HepG2 (cell line): ENCODE results near the gene DQX1. TPM values are rescaled to one million over a fixed set of nuclear protein-coding genes. Genes with fewer than 3 reads are reported as not detected.

Experiments used
- ATAC-seq: fragments of 200-7000 bp; cut with Tn5 transposase; 3 replicates; pipeline ENCODE4 v1.9.1; 2020; ENCODE audit warnings: mild to moderate bottlenecking, moderate library complexity
- BruUV-seq: library from RNA; stranded (reverse); fragments of 400-500 nt; replicated peaks from 2 replicates; lab custom pipeline; 2021; lab: Mats Ljungman, UMichigan
- CTCF ChIA-PET: fragments of 300-600 bp; formaldehyde crosslinking; extraction: SDS; loops from one replicate; lab custom pipeline; 2021; ENCODE audit warnings: low total read pairs, inconsistent platforms, low intra/inter-chr PET ratio; lab: Yijun Ruan, JAX
- POLR2A ChIA-PET: fragments of 350-600 bp; sonication (Branson Sonifier 250); formaldehyde crosslinking; loops from one replicate; lab custom pipeline; 2020; ENCODE audit warnings: antibody characterized with exemption, inconsistent platforms; lab: Yijun Ruan, JAX
- DNase-seq: peaks from one replicate; pipeline ENCODE4 v3.0.0-alpha.2; 2015; ENCODE audit warnings: low spot score
- FAIRE-seq: peaks from 3 replicates; lab custom pipeline; 2011; peaks lifted over from hg19 to GRCh38; lab: Jason Lieb, UNC
- H2AFZ ChIP-seq: one replicate; pipeline ENCODE4 v1.6.1; 2011; ENCODE audit warnings: low read length, inconsistent platforms
- H3K27ac ChIP-seq: fragments of 300-600 bp; 3 replicates; pipeline ENCODE4 v1.8.0; 2011; ENCODE audit warnings: mixed run types, mild to moderate bottlenecking, mixed read lengths, low read length, inconsistent platforms; ENCODE audit not compliant: insufficient read depth; ENCODE audit errors: extremely low read length
- H3K27me3 ChIP-seq, 2 experiments: fragments of 200-600 bp in 1 of 2; 2 replicates in 1 of 2; 3 replicates in 1 of 2; pipeline versions ENCODE4 v1.6.0 to v1.8.0; 2011; ENCODE audit warnings: low read length in 2 of 2, mild to moderate bottlenecking in 2 of 2, moderate library complexity in 2 of 2, inconsistent platforms in 1 of 2; ENCODE audit not compliant: insufficient read depth in 2 of 2, control insufficient read depth in 1 of 2
- H3K36me3 ChIP-seq, 2 experiments: fragments of 200-600 bp in 1 of 2; replicated peaks in 1 of 2; 2 replicates in 1 of 2; 3 replicates in 1 of 2; pipeline versions ENCODE4 v1.5.1 to v1.8.0; 2011; ENCODE audit warnings: low read length in 2 of 2, inconsistent platforms in 1 of 2; ENCODE audit not compliant: insufficient read depth in 2 of 2, control insufficient read depth in 1 of 2
- H3K4me1 ChIP-seq: 2 replicates; pipeline ENCODE4 v1.5.1; 2012; ENCODE audit warnings: low read length, inconsistent platforms; ENCODE audit not compliant: insufficient read depth
- H3K4me2 ChIP-seq: 2 replicates; pipeline ENCODE4 v1.6.0; 2011; ENCODE audit warnings: low read depth, low read length, inconsistent platforms
- H3K4me3 ChIP-seq, 3 experiments: fragments of 200-600 bp in 1 of 3; sonication (generic), shearing (Covaris generic) in 1 of 3; replicated peaks in 1 of 3; 2 replicates each; pipeline ENCODE4 v1.5.1; 2011 to 2016; ENCODE audit warnings: low read length in 3 of 3, inconsistent platforms in 2 of 3, low read depth in 2 of 3, mild to moderate bottlenecking in 2 of 3, control low read depth in 1 of 3, mixed read lengths in 1 of 3; ENCODE audit not compliant: insufficient read depth in 1 of 3
- H3K79me2 ChIP-seq: one replicate; pipeline ENCODE4 v1.6.1; 2011; ENCODE audit warnings: low read length, inconsistent platforms; ENCODE audit not compliant: insufficient read depth
- H3K9ac ChIP-seq: 2 replicates; pipeline ENCODE4 v1.6.0; 2011; ENCODE audit warnings: mild to moderate bottlenecking, low read depth, low read length, inconsistent platforms; ENCODE audit not compliant: insufficient read depth
- H3K9me3 ChIP-seq: 2 replicates; pipeline ENCODE4 v1.5.1; 2012; ENCODE audit warnings: mild to moderate bottlenecking, low read length
- H4K20me1 ChIP-seq: 2 replicates; pipeline ENCODE4 v1.6.0; 2011; ENCODE audit warnings: inconsistent platforms, mild to moderate bottlenecking, low read length, moderate library complexity; ENCODE audit not compliant: insufficient read depth
- ARID2 ChIP-seq: sonication (generic); formaldehyde crosslinking; IDR thresholded peaks from 2 replicates; pipeline ENCODE4 v1.8.1; 2022; ENCODE audit warnings: mild to moderate bottlenecking, missing genetic modification reagents, borderline replicate concordance
- ATM ChIP-seq: fragments of 450-650 bp; IDR thresholded peaks from 2 replicates; pipeline ENCODE4 v1.7.1; 2017; ENCODE audit warnings: mild to moderate bottlenecking, borderline replicate concordance
- DMAP1 ChIP-seq: IDR thresholded peaks from 2 replicates; pipeline ENCODE4 v1.6.1; 2016
- KDM5B ChIP-seq: sonication (generic); formaldehyde crosslinking; IDR thresholded peaks from 2 replicates; pipeline ENCODE4 v1.4.0; 2020; ENCODE audit warnings: missing genetic modification reagents, mild to moderate bottlenecking, borderline replicate concordance
- KDM6A ChIP-seq: IDR thresholded peaks from 2 replicates; pipeline ENCODE4 v1.6.1; 2016; ENCODE audit warnings: low read depth
- MED1 ChIP-seq: sonication (generic); formaldehyde crosslinking; IDR thresholded peaks from 2 replicates; pipeline ENCODE4 v1.4.0; 2020; ENCODE audit warnings: missing genetic modification reagents
- SNAI1 ChIP-seq: sonication (generic); formaldehyde crosslinking; IDR thresholded peaks from 2 replicates; pipeline ENCODE4 v1.5.0; 2020; ENCODE audit warnings: mild to moderate bottlenecking, missing genetic modification reagents, borderline replicate concordance
- SOX13 ChIP-seq, 3 experiments: fragments of 450-650 bp in 1 of 3; sonication (generic) in 1 of 3; formaldehyde crosslinking in 1 of 3; IDR thresholded peaks in 2 of 3; conservative IDR thresholded peaks in 1 of 3; 2 replicates each; pipeline versions ENCODE4 v1.5.0 to v1.6.1; 2016 to 2020; ENCODE audit warnings: antibody characterized with exemption in 1 of 3, mild to moderate bottlenecking in 1 of 3, missing compliant biosample characterization in 1 of 3, missing genetic modification reagents in 1 of 3, moderate library complexity in 1 of 3
- ZNF224 ChIP-seq: sonication (generic); formaldehyde crosslinking; IDR thresholded peaks from 2 replicates; pipeline ENCODE4 v1.5.0; 2020; ENCODE audit warnings: mild to moderate bottlenecking, missing genetic modification reagents
- ZNF317 ChIP-seq: sonication (generic); formaldehyde crosslinking; IDR thresholded peaks from 2 replicates; pipeline ENCODE4 v1.5.0; 2020; ENCODE audit warnings: mild to moderate bottlenecking, missing genetic modification reagents
- ZNF333 ChIP-seq: sonication (generic); formaldehyde crosslinking; IDR thresholded peaks from 2 replicates; pipeline ENCODE4 v1.4.0; 2020; ENCODE audit warnings: mild to moderate bottlenecking, missing genetic modification reagents, borderline replicate concordance
- ZNF543 ChIP-seq: sonication (generic); formaldehyde crosslinking; IDR thresholded peaks from 2 replicates; pipeline ENCODE4 v1.4.0; 2020; ENCODE audit warnings: mild to moderate bottlenecking, missing genetic modification reagents
- ZNF549 ChIP-seq: sonication (generic); formaldehyde crosslinking; IDR thresholded peaks from 2 replicates; pipeline ENCODE4 v1.5.0; 2020; ENCODE audit warnings: missing genetic modification reagents
- ZNF607 ChIP-seq: sonication (generic); formaldehyde crosslinking; IDR thresholded peaks from 2 replicates; pipeline ENCODE4 v1.5.1; 2020; ENCODE audit warnings: missing genetic modification reagents, mild to moderate bottlenecking, borderline replicate concordance
- ZNF749 ChIP-seq: sonication (generic); formaldehyde crosslinking; IDR thresholded peaks from 2 replicates; pipeline ENCODE4 v1.8.0; 2022; ENCODE audit warnings: mild to moderate bottlenecking, missing genetic modification reagents, moderate library complexity, borderline replicate concordance
- WGBS: methylation state at CpG from one replicate; pipeline ENCODE4 v1.1.6; 2017; ENCODE audit warnings: low lambda C conversion rate; 5-methylcytosine and 5-hydroxymethylcytosine counted together
- in situ Hi-C: cut with HindIII; loops from 2 replicates; pipeline ENCODE4 v1.10.0; 2017; ENCODE audit warnings: low pct_unique_long_range_greater_than_20kb; ENCODE audit not compliant: extremely low pct_ligation_motif_present
- intact Hi-C: fragments of 100-400 bp; cut with micrococcal nuclease; formaldehyde crosslinking; loops from one replicate; pipeline ENCODE4 v1.10.0; 2022; ENCODE audit not compliant: unreplicated experiment
- polyA plus RNA-seq, 8 experiments: library from polyadenylated mRNA; depleted of rRNA in 3 of 8; stranded (reverse) in 7 of 8; unstranded in 1 of 8; fragments of >200 nt; fragmentation: Illumina TruSeq in 4 of 8; extraction: Trizol in 4 of 8; gene quantifications; 2 replicates each; pipeline versions ENCODE4 v1.2.1 to v1.2.3, GENCODE V29; 2011 to 2016; ENCODE audit warnings: low read depth in 4 of 8, missing spikeins in 1 of 8, mixed read lengths in 1 of 8; ENCODE audit not compliant: insufficient read depth in 1 of 8
- total RNA-seq, 5 experiments: library from RNA; depleted of rRNA; stranded (reverse); fragments of >200 nt; fragmentation: Illumina TruSeq; extraction: Trizol; gene quantifications; 2 replicates each; pipeline ENCODE4 v1.2.3, GENCODE V29; 2016; ENCODE audit warnings: low read depth in 1 of 5
- TF ChIP-seq, protein P1 (sequence below): sonication (generic); formaldehyde crosslinking; IDR thresholded peaks from 2 replicates; pipeline ENCODE4 v1.5.1; 2020; ENCODE audit warnings: mild to moderate bottlenecking, moderate library complexity, missing genetic modification reagents
- TF ChIP-seq, protein P2 (sequence below): sonication (generic); formaldehyde crosslinking; IDR thresholded peaks from 2 replicates; pipeline ENCODE4 v1.5.0; 2020; ENCODE audit warnings: mild to moderate bottlenecking, missing genetic modification reagents

Gene DQX1
- total and polyA plus RNA-seq, 2 of the 13 experiments (the other 11 are each of a cell fraction or from before 2014, with no cell fraction given): 27.6 to 89.8 TPM

GRCh38 chr2:74548285-74548899 lies 22.4 kb upstream of the DQX1 start:
- Histone ChIP-seq H3K4me3 (peak overlapping the region; percentile 33 to 73 (median 56)), H2AFZ (no peak overlapping the region), H3K4me2 (peak overlapping the region; percentile 74), H4K20me1 (no peaks in the 10 kb centered on the region), H3K9me3 (no peaks in the 10 kb centered on the region), H3K36me3 (no peaks in the 10 kb centered on the region), H3K79me2 (no peaks in the 10 kb centered on the region), H3K27ac (no peak overlapping the region), H3K4me1 (peaks cover 48% of the 10 kb centered on the region), H3K9ac (peak overlapping the region; percentile 51), H3K27me3 (peaks cover 0 to 27% of the 10 kb centered on the region in 2 experiments; a peak in 2 of 5 replicates)
- ChIA-PET CTCF (no interaction called here), POLR2A (no interaction called here)
- DNase-seq (no peak), FAIRE-seq (no peak), ATAC-seq (no peak)
- in situ Hi-C loops: no loop called here
- BruUV-seq: no TSS peak
- 20% methylated on average over 14 of the region's 26 CpGs for WGBS
- intact Hi-C loops: no loop called here
- TF ChIP-seq ZNF549 (CRISPR knock-in tag) (no peak), ZNF607 (no peak), ZNF317 (0 out of 2 replicates have a peak, but pooled peaks have one; percentile 40), SNAI1 (CRISPR knock-in tag) (0 out of 2 replicates have a peak, but pooled peaks have one; percentile 46), ATM (no peak), ZNF333 (peak; percentile 90), MED1 (CRISPR knock-in tag) (no peak), ZNF543 (CRISPR knock-in tag) (peak; percentile 23; the same call in 1 of the 2 replicates), KDM6A (no peak), ZNF749 (CRISPR knock-in tag) (no peak), DMAP1 (0 out of 2 replicates have a peak, but pooled peaks have one; percentile 19), SOX13 (IDR thresholded peaks at IDR 0.05) (no peak), SOX13 (CRISPR knock-in tag; conservative IDR thresholded peaks at IDR 0.05 in 1 of 2, IDR thresholded peaks at IDR 0.05 in 1 of 2) (no peak), ARID2 (CRISPR knock-in tag) (0 out of 2 replicates have a peak, but pooled peaks have one; percentile 36), ZNF224 (no peak), KDM5B (CRISPR knock-in tag) (peak; percentile 29; the same call in 1 of the 2 replicates)
- TF ChIP-seq, protein P1, sequence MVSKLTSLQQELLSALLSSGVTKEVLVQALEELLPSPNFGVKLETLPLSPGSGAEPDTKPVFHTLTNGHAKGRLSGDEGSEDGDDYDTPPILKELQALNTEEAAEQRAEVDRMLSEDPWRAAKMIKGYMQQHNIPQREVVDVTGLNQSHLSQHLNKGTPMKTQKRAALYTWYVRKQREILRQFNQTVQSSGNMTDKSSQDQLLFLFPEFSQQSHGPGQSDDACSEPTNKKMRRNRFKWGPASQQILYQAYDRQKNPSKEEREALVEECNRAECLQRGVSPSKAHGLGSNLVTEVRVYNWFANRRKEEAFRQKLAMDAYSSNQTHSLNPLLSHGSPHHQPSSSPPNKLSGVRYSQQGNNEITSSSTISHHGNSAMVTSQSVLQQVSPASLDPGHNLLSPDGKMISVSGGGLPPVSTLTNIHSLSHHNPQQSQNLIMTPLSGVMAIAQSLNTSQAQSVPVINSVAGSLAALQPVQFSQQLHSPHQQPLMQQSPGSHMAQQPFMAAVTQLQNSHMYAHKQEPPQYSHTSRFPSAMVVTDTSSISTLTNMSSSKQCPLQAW (CRISPR knock-in tag): no peak
- TF ChIP-seq, protein P2, sequence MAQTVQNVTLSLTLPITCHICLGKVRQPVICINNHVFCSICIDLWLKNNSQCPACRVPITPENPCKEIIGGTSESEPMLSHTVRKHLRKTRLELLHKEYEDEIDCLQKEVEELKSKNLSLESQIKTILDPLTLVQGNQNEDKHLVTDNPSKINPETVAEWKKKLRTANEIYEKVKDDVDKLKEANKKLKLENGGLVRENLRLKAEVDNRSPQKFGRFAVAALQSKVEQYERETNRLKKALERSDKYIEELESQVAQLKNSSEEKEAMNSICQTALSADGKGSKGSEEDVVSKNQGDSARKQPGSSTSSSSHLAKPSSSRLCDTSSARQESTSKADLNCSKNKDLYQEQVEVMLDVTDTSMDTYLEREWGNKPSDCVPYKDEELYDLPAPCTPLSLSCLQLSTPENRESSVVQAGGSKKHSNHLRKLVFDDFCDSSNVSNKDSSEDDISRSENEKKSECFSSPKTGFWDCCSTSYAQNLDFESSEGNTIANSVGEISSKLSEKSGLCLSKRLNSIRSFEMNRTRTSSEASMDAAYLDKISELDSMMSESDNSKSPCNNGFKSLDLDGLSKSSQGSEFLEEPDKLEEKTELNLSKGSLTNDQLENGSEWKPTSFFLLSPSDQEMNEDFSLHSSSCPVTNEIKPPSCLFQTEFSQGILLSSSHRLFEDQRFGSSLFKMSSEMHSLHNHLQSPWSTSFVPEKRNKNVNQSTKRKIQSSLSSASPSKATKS (CRISPR knock-in tag): no peak
